Stimulated activated CD4-positive, alpha-beta T cell treated with anti-CD3 and anti-CD28 coated beads, Interleukin-15, amount 100 ng/mL, for 24 hours (primary cell): ENCODE results near the gene WDR1.
A peak's percentile ranks its signal among the peaks of the same experiment; 100 is the strongest.

Experiments
- DNase-seq: peaks from one replicate; pipeline ENCODE4 v3.0.0-alpha.2; 2020

The WDR1 gene

DNA sequence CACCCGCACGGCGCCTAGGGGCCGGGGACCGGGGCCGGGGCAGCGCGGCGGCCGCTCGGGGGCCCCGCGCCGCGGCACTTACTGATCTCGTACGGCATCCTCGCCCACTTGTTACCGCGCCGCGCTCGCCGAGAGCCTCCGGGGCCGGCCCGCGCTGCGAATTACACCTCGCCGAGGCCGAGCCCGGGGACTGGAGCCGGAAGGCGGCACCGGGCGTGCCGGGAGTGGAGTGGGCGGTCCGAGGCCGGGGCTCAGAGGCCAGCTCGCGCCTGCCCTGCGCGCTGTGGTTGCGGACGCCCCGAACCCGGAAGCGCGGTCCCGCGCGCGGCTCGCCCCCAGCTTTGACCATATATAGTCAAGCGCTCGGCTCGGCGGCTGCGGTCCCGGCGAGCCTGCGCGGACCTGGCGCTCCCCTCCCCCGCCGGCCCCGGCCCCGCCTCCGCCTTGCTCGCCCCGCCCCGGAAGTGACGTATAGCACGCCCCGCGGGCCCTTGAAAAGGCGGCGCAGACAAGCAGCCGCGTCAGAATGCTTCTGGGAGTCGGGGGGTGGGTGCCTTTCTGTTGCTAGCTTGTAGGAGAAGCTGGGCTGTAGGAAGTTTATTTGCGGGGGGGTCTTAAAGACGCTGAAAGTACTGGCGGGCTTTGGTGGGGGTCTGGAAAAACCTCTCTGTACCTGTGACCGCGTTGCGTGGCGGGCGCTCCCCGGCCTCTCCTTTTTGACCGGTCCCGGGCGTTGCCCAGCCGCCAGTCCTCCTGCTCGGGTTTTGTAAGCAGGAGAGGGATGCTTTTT is at the start of gene WDR1:
WDR1 (minus strand) TSS at position 231 of the 790 bp plus-strand sequence; CDS start at position 98, 133 bp downstream.
- DNase-seq: peak; percentile 94

DNA sequence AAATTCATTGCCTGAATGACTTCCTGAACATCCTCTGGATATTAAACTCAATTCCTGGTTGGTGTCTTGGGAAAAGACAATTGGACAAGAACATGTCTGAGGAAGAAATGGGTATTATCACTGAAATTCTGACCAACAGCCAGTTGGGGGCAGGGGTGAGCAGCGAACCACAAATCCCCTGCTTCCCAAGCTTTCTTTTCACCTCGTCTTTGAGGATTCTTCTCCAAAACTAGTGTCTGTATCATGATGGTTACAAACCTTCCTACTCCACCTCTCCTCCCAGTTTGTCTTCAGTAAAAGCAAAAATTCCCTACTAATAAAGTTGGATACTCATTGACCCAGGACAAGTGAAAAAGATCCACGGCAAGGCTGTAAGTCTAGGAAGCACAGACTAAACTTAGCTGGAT is 48.3 kb upstream of the WDR1 start:
- DNase-seq: peak; percentile 23

GRCh38 chr4:10163296-10163695 is 46.7 kb upstream of the WDR1 start:
- no peak for DNase-seq

DNA sequence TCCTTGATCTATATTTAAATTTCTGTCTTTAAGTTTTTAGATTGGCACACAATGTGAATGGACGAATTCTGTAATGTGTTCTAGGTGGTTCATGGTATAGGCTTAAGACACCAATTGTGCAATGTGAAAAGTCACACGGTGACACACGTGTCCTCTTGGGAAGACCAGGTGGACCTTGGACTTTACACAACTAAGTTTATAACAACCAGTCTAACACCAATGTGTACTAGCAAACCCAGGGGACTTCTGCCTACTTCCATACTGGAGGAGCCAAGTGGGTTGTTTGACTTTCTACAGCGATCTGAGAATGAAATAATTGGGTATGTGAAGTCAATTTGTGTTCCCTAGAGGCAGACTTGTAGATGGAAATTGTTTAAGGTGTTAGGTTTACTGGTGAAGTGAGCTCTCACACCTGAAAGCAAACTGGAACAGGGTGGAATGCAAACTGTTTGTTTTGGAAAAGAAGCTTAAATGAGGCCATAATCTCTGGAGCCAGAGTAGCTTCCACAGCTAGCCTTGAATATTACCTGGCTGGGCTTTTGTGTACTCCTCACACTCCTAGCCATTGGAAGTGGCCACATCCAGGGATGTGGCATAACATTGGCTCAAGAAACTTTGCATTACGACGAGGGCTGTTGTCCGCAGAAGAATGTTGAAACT is 45.9 kb upstream of the WDR1 start:
- DNase-seq: no peak

- DNase-seq: peak; percentile 29
These were observed 45.2 kb upstream of the WDR1 start for GRCh38 chr4:10161840-10162239.

DNA sequence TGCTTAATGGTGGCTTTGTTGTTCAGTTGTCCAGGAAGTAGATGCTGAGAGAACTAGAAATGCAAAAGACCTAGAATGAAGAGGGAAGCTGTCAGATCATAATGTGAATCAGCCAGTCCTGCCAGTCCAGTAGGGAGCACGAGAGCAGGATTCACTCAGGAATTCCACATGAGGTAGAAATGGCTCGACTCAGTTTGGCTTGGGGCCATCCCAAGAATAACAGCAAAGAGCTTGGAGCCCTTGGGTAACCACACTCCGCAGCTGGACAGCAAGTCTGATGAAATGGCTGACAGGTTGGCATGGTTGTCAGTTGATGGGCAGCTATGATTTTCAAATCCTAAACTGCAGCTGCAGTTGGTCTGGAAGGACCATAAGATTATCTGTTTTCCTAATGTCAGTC is 44.5 kb upstream of the WDR1 start:
- no peak for DNase-seq

GRCh38 chr4:10160281-10160856 is 43.8 kb upstream of the WDR1 start:
- DNase-seq: no peak

- DNase-seq: no peak
These were observed 43.1 kb upstream of the WDR1 start for GRCh38 chr4:10159671-10160070.

GRCh38 chr4:10158333-10158942 is 41.8 kb upstream of the WDR1 start:
- no peak for DNase-seq

DNA sequence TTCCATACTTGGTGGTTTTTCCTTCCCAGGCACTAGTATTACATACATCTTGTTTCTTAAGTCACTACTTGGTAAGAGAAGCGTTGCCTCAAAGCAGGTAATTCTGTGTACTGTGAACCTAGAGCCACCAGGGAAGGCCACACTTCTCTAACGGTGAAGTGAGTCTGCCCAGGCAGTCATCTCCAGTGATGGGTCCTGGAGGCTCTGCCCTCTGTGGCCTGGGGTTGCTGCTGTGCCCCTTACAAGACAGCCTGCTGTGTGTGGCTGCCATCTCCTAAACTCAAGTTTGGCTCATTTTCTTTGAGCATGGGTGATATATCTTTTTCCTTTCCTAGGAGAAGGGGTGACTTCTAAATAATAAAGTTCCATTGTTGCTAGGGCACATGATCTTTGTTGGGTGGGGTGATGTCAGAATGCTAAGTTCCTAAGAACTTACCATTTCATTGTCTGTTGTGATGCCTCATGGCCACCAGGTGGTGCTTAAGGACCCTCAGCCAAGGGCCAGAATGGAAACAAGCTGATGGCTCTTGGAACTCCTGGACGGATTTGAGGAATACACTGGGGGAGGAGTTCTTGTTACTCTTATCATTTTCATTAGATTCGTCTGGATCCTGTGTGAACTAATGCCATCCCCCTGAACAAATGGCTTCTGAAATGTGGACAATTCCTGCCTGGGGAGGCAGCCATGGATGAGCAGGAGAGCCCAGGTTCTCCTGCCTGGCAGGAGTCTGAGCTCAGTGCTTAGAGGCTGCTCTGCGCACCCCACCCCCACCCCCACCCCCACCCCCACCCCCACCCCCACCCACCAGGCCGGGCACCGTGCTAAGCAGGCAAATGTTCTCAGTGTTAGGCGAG is 41.1 kb upstream of the WDR1 start:
- DNase-seq: peak; percentile 52

DNA sequence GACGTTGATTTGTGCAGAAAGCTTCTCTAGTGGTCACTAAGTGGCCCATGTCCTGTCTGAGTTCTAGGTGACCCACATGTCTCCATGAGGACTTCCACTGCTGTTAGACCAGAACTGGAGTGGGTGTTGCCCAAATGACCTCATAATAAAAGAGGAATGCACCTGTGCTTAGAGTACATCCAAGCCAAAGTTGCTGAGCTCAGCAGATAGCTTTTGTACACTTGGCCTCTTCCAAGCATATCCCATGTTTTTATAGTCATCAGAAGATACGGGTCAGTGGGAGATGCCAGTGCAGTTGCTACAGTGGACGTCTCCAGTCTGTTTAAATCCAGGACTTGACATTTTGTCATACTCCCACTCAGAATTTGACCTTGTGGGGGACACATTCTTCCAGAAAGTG is 37.6 kb upstream of the WDR1 start:
- no peak for DNase-seq

DNA sequence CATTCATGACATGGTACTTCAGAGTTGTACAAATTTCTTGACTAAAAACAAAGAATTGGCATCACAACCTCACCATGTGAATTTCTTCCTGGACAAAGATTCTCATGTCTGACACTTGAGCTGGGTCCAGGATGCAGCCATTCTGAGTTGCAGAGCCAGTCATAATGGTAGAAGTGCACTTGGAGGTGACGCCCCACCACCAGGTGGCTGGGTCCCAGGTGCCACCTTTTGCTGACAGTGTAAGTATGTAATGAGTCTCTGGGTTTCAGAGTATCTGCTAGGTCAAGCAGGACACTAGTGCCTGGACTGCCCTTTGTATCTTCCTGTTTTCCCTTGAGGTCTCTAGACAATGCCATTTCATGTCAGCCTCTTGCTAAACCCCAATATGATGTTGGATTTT is 36.6 kb upstream of the WDR1 start:
- no peak for DNase-seq

DNA sequence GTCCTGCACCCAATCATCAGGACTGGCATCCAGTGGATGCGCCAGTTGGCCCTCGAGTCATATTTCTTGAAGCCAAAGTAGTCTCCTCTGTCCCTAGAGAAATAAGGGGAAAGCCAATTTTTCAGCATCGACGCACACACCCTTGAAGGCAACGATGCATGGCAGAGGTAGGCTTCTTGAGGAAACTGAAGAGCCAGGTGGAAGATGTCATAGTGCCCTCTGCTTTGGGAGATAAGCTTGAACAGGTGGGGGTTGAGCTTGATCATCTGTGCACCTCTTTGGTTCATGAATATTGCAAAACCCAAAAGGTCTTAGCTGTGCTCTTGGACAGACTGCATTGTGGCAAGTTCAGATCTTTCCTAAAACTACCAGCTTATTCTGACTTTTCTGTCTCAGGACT is 34.6 kb upstream of the WDR1 start:
- DNase-seq: no peak

- DNase-seq: no peak
These were observed 28.4 kb upstream of the WDR1 start for GRCh38 chr4:10144966-10145365.

DNA sequence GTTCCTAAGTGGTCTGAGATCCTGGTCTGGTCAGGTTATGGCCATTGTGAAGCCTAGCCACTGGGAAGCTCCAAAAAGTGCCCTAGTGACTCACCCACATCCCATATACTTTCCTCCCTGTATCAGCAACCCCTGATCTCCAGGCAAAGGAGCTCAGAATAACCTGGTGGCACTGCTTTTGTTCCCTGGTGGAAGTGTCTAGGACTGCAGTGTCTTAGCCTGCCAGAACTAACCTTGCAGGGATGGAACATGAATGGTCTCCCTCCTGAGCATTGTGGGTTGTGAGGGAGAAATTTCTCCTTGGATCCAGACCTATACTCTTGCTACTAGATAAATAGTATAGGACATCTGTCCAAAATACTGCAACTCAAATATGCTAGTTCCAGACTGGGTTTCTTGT is 27.9 kb upstream of the WDR1 start:
- no peak for DNase-seq

DNA sequence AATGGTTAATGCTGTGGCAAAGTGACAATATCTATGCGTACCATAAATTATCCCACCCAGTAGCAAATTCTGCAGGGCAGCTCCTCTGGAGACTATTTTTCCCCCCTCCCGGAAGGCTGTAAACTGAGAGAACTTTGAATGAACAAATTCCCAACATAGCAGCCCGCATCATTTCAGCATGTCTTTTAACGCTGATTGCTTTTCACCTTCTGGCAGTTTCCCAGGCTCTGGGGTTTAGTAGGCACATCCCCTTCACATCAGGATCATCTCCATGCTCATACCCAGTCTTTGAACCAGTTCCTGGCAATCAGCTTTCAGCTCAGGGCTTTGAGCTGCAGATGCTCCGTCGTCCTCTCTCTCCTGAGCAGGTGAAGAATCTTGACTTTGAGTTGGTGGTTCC is 26.6 kb upstream of the WDR1 start:
- no peak for DNase-seq

DNA sequence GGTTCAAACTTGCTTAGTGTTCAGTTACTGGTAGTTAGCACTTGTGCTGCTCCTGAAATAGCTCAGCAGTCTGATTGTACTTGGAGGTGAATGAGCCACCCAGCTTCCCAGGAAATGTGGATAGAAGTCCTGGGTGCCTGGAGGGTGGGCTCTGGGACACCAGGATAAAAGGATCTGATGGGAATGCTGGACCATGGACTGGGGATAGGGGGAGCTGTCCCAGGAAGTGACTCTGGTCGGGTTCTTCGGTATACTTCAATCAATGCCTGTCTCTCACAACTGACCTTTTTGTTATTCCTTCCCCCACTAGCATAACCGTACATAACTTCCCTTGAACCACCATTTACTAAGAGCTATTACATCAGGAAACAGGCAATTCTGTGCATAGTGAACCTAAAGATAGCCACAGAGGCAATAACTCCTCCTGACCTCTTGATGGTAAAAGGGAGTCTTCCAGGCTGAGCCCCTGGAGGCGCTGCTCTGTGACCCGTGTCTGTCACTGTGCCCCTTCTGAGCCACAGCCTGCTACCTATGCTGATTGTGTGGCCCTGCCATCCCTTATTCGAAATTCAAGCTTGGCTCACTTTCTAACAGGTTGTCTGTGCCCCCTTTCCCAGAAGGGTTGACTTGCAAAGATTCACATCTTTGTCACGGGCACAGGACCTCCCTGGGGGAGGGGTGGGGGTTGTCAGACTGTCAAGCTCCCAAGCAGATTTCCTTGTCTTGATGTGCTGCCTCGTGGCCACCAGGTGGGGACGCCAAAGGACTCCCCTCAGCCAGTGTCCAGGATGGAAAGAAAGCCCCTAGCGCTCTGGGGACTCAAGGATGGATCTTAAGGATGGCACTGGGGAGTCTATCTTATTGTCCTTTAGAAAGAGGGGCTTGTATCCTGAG is 24.5 kb upstream of the WDR1 start:
- no peak for DNase-seq

GRCh38 chr4:10139518-10139917 is 22.9 kb upstream of the WDR1 start:
- DNase-seq: no peak

DNA sequence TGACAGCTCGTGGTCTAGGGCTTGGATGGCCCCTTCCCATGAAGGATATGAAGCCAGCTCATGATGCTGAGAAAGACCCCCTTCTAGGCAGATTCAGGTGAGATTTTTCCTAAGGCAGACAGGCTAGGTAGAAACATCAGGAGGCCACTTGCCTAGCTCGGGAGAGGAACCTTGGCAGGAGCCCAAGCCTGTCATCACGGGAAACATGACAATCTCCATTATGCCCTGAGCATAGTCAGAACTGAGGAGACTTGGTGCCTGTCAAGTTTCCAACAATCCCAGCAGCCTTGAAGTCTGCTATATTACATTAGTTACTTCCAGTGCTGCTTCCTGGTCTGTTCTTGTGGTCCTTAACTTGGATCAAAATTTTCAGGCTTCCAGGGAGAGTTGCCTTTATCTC is 18.7 kb upstream of the WDR1 start:
- DNase-seq: no peak

DNA sequence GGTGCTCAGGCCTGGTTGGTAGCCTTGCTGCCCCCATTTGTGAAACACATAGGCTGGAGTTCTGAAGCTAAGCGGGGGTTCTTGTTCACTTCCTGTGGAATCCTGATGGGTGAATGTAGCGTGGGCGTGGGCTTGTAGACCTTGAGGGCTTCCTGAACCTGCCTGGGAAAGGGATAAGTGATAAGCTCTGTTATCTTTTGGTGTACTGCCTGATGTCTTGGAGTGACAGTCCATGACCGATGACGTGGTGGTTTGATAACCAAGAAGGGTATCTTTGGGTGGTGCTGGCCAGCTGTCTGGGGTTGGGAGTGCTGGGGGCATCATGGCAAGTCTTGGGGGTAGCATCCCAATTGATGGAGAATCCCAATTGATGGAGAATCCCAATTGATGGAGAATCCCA is 17.5 kb upstream of the WDR1 start:
- no peak for DNase-seq

GRCh38 chr4:10131202-10131601 is 14.6 kb upstream of the WDR1 start:
- no peak for DNase-seq
